HG03521 (cell line): ENCODE data around the gene NDST3.

Experiments
- ATAC-seq: cut with Tn5 transposase; IDR thresholded peaks from one replicate; pipeline ENCODE4 v1.9.1; 2021; ENCODE audit warnings: mild to moderate bottlenecking, moderate library complexity; ENCODE audit not compliant: unreplicated experiment

Gene NDST3

GRCh38 chr4:118173956-118174725, 139.9 kb downstream of the NDST3 start:
- no peak for ATAC-seq

GRCh38 chr4:118175506-118175905, 141.2 kb downstream of the NDST3 start:
- ATAC-seq: no peak

- no peak for ATAC-seq
These were observed 142.8 kb downstream of the NDST3 start for GRCh38 chr4:118177126-118177525.

GRCh38 chr4:118180776-118181175, 146.5 kb downstream of the NDST3 start:
- no peak for ATAC-seq

- ATAC-seq: no peak
These were observed 156.6 kb downstream of the NDST3 start for GRCh38 chr4:118190903-118191302.

- no peak for ATAC-seq
These were observed 159.1 kb downstream of the NDST3 start for GRCh38 chr4:118193421-118193820.

- ATAC-seq: no peak
These were observed 172.3 kb downstream of the NDST3 start for GRCh38 chr4:118206627-118207026.

- no peak for ATAC-seq
These were observed 178.8 kb downstream of the NDST3 start for GRCh38 chr4:118213101-118213500.

- ATAC-seq: no peak
These were observed 181.5 kb downstream of the NDST3 start for GRCh38 chr4:118215826-118216225.

- ATAC-seq: no peak
These were observed 187.0 kb downstream of the NDST3 start for GRCh38 chr4:118221227-118221800.

- no peak for ATAC-seq
These were observed 190.1 kb downstream of the NDST3 start for GRCh38 chr4:118224243-118224829.

GRCh38 chr4:118225511-118225910, 191.2 kb downstream of the NDST3 start:
- no peak for ATAC-seq

- ATAC-seq: no peak
These were observed 192.2 kb downstream of the NDST3 start for GRCh38 chr4:118226311-118227010.

- ATAC-seq: no peak
These were observed 201.4 kb downstream of the NDST3 start for GRCh38 chr4:118235566-118236120.

- no peak for ATAC-seq
These were observed 203.2 kb downstream of the NDST3 start for GRCh38 chr4:118237531-118237930.

- ATAC-seq: no peak
These were observed 215.6 kb downstream of the NDST3 start for GRCh38 chr4:118249890-118250289.

- no peak for ATAC-seq
These were observed 220.1 kb downstream of the NDST3 start for GRCh38 chr4:118254368-118254767.

GRCh38 chr4:118259111-118259510, 224.8 kb downstream of the NDST3 start:
- no peak for ATAC-seq

- ATAC-seq: no peak
These were observed 226.0 kb downstream of the NDST3 start for GRCh38 chr4:118260309-118260708.

- no peak for ATAC-seq
These were observed 229.8 kb downstream of the NDST3 start for GRCh38 chr4:118264096-118264495.
